Natural killer cell (primary cell): ENCODE data around the gene MAPKAP1. TPM values are rescaled to one million over a fixed set of nuclear protein-coding genes. Genes with fewer than 3 reads are reported as not detected.

ENCODE experiments used
- ATAC-seq, 3 donors: fragments of 150-1000 bp in 2 of 3; fragments of 200-7000 bp in 1 of 3; cut with Tn5 transposase; 1 replicate in 1 of 3; 2 replicates in 2 of 3; pipeline ENCODE4 v1.10.0; 2021; ENCODE audit warnings: mild to moderate bottlenecking in 2 of 3, moderate library complexity in 2 of 3
- DNase-seq, 2 donors: peaks; one replicate each; pipeline versions ENCODE4 v3.0.0 to v3.0.0-alpha.2; 2013 to 2021; ENCODE audit warnings: mixed read lengths in 1 of 2
- H3K27ac ChIP-seq: one replicate; pipeline ENCODE4 v1.5.1; 2013; ENCODE audit warnings: mild to moderate bottlenecking, low read length
- H3K27me3 ChIP-seq: one replicate; pipeline ENCODE4 v1.6.1; 2013; ENCODE audit warnings: low read length; ENCODE audit not compliant: control insufficient read depth, insufficient read depth
- H3K36me3 ChIP-seq: one replicate; pipeline ENCODE4 v1.6.1; 2013; ENCODE audit warnings: low read length; ENCODE audit not compliant: control insufficient read depth, insufficient read depth
- H3K4me1 ChIP-seq: one replicate; pipeline ENCODE4 v1.6.1; 2013; ENCODE audit warnings: low read length; ENCODE audit not compliant: control insufficient read depth, insufficient read depth
- H3K4me3 ChIP-seq: one replicate; pipeline ENCODE4 v1.5.1; 2013; ENCODE audit warnings: low read length
- H3K9me3 ChIP-seq: one replicate; pipeline ENCODE4 v1.6.1; 2013; ENCODE audit warnings: low read length; ENCODE audit not compliant: control insufficient read depth, insufficient read depth
- H3K27ac Mint-ChIP-seq, 2 donors: one replicate each; pipeline ENCODE4 v1.8.0; 2022; ENCODE audit warnings: mild to moderate bottlenecking in 2 of 2, mixed read lengths in 2 of 2, moderate library complexity in 1 of 2
- H3K27me3 Mint-ChIP-seq, 2 donors: one replicate each; pipeline ENCODE4 v1.8.0; 2022; ENCODE audit warnings: low read depth in 2 of 2, mixed read lengths in 2 of 2
- H3K36me3 Mint-ChIP-seq: one replicate; pipeline ENCODE4 v1.8.0; 2022; ENCODE audit warnings: mixed read lengths
- H3K4me1 Mint-ChIP-seq, 2 donors: one replicate each; pipeline ENCODE4 v1.8.0; 2022; ENCODE audit warnings: mixed read lengths in 2 of 2
- H3K4me3 Mint-ChIP-seq: one replicate; pipeline ENCODE4 v1.8.0; 2022; ENCODE audit warnings: mild to moderate bottlenecking, moderate library complexity, mixed read lengths
- H3K9me3 Mint-ChIP-seq, 2 donors: one replicate each; pipeline ENCODE4 v1.8.0; 2022; ENCODE audit warnings: mixed read lengths in 2 of 2
- WGBS: methylation state at CpG from one replicate; pipeline ENCODE4 v1.1.7; 2013; ENCODE audit warnings: missing lambda C conversion rate; ENCODE audit not compliant: insufficient coverage; 5-methylcytosine and 5-hydroxymethylcytosine counted together
- intact Hi-C: fragments of 100-400 bp; cut with micrococcal nuclease; formaldehyde crosslinking; loops from one replicate; pipeline ENCODE4 v1.14.2; 2022
- total RNA-seq, 4 donors: library from RNA; stranded (reverse); fragments of 120-200 nt in 1 of 4; gene quantifications; one replicate each; pipeline versions ENCODE4 v1.2.3 to v1.2.4, GENCODE V29; 2013 to 2022
- TF ChIP-seq, protein P1 (sequence below): fragments of 200-600 bp; IDR thresholded peaks from one replicate; pipeline ENCODE4 v1.8.0; 2022; ENCODE audit warnings: antibody characterized with exemption

Gene MAPKAP1
- total RNA-seq, 3 donors from 2014 or later (not counting 1 experiment from before 2014, with no cell fraction given) = 51.1 to 73.0 (median 58.8) TPM

DNA sequence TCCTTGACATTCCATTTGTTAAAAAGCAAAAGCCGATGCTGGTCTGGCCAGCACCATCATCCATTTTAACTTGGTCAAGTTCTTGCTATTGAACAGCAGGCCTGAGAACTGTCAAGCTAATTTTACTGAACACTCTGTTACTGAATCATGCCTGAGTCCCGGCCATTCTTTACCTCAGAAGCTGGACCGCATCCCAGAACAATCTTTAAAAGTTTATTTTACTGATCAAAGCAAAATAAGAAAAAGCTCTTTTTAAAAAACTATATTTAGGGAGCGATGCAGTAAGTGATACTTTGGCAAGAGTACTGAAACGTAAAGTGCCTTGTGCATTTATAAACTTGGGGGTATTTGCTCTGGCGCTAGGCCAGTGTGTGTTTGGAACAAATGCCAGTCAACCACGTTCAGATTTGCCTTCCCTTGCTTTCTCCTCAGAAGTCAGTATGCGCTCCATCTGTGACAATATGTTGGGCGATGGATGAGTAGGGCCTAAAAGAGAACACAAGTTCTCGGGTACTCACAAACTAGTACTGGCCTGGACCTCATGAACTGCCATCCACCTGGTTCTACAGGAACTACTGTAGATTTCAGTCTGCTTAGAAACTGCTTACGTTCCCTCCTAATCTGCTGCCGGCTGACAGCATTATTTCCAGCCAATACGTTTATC, 161.9 kb downstream of the MAPKAP1 start:
- peaks cover 14% of the 10 kb centered on the region for H3K36me3 ChIP-seq

DNA sequence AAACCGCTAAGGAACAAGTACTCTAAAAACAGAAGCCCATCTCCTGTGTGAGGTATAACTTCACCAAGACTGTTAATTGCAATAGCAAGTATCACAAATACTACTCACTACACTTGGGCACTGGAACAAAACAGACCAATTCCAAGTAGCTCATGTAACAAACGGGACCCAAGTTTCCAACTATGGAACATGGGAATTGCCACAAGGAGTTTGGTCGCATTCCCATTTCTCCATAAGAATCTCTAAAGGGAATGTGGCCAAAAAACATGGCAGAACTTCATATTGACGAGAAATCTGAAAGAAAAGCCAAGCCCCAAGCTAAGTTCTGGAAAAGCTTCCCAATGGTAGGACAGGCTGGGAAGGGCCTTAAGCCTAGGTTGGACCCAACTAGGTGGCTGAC, 162.5 kb downstream of the MAPKAP1 start:
- no peaks in the 10 kb centered on the region for H3K9me3 ChIP-seq
- H3K4me1 Mint-ChIP-seq = peaks cover 0 to 4% of the 10 kb centered on the region in 2 donors
- H3K27ac Mint-ChIP-seq = no peak overlapping the region
- no peaks in the 10 kb centered on the region for H3K27me3 Mint-ChIP-seq
- peaks cover 9% of the 10 kb centered on the region for H3K36me3 Mint-ChIP-seq
- whole genome bisulfite sequencing = 95% methylated on average over 4 of the region's 4 CpGs
- TF ChIP-seq, protein P1, sequence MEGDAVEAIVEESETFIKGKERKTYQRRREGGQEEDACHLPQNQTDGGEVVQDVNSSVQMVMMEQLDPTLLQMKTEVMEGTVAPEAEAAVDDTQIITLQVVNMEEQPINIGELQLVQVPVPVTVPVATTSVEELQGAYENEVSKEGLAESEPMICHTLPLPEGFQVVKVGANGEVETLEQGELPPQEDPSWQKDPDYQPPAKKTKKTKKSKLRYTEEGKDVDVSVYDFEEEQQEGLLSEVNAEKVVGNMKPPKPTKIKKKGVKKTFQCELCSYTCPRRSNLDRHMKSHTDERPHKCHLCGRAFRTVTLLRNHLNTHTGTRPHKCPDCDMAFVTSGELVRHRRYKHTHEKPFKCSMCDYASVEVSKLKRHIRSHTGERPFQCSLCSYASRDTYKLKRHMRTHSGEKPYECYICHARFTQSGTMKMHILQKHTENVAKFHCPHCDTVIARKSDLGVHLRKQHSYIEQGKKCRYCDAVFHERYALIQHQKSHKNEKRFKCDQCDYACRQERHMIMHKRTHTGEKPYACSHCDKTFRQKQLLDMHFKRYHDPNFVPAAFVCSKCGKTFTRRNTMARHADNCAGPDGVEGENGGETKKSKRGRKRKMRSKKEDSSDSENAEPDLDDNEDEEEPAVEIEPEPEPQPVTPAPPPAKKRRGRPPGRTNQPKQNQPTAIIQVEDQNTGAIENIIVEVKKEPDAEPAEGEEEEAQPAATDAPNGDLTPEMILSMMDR = no peak
- H3K27ac ChIP-seq = no peak overlapping the region
- no peak overlapping the region for H3K4me3 Mint-ChIP-seq
- H3K4me1 ChIP-seq = no peaks in the 10 kb centered on the region
- peaks cover 14% of the 10 kb centered on the region for H3K36me3 ChIP-seq
- H3K4me3 ChIP-seq = no peak overlapping the region
- intact Hi-C loops = no loop called here
- no peaks in the 10 kb centered on the region for H3K27me3 ChIP-seq
- no peak for DNase-seq
- H3K9me3 Mint-ChIP-seq = no peaks in the 10 kb centered on the region
- no peak for ATAC-seq

More for the DNA sequence above, 161.9 kb downstream of the MAPKAP1 start:
- TF ChIP-seq, protein P1 = no peak
- Mint-ChIP-seq H3K4me3 (no peak overlapping the region), H3K9me3 (no peaks in the 10 kb centered on the region), H3K36me3 (peaks cover 9% of the 10 kb centered on the region), H3K4me1 (peaks cover 3 to 4% of the 10 kb centered on the region in 2 donors), H3K27ac (no peak overlapping the region), H3K27me3 (no peaks in the 10 kb centered on the region)
- ATAC-seq (no peak), DNase-seq (no peak)
- Histone ChIP-seq H3K4me3 (no peak overlapping the region), H3K27ac (no peak overlapping the region), H3K4me1 (no peaks in the 10 kb centered on the region), H3K27me3 (no peaks in the 10 kb centered on the region), H3K9me3 (no peaks in the 10 kb centered on the region)
- WGBS = 97% methylated on average over 13 of the region's 13 CpGs
- intact Hi-C loops = no loop called here

DNA sequence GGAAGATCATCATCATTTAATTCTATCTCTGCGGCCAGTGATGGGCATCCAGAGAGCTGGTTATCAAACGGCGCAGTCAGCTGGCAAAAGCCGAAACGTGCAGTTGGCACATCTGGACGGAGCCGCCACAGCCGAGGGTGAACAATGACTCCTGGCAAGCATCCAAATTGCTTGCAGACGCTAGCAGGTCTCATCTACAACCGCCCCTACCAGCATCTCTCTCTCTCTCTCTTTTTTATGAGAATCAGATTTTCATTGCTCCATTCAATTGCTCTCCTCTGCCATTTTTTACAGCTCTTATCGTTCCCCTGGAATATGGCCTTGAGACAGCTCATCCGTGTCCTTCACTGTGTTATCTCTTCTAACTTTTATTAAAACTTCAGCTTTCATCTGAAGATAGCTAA, 165.2 kb downstream of the MAPKAP1 start:
- H3K4me3 Mint-ChIP-seq = no peak overlapping the region
- peaks cover 9% of the 10 kb centered on the region for H3K36me3 Mint-ChIP-seq
- intact Hi-C loops = no loop called here
- H3K9me3 ChIP-seq = no peaks in the 10 kb centered on the region
- H3K36me3 ChIP-seq = peaks cover 14% of the 10 kb centered on the region
- H3K27me3 ChIP-seq = no peaks in the 10 kb centered on the region
- peaks cover 0 to 4% of the 10 kb centered on the region in 2 donors for H3K4me1 Mint-ChIP-seq
- ATAC-seq (no peak), DNase-seq (no peak)
- no peak overlapping the region for H3K27ac Mint-ChIP-seq
- H3K4me3 ChIP-seq = no peak overlapping the region
- H3K9me3 Mint-ChIP-seq = no peaks in the 10 kb centered on the region
- no peak overlapping the region for H3K27ac ChIP-seq
- WGBS = 97% methylated on average over 12 of the region's 12 CpGs
- no peaks in the 10 kb centered on the region for H3K4me1 ChIP-seq
- H3K27me3 Mint-ChIP-seq = no peaks in the 10 kb centered on the region
- TF ChIP-seq, protein P1 = no peak

DNA sequence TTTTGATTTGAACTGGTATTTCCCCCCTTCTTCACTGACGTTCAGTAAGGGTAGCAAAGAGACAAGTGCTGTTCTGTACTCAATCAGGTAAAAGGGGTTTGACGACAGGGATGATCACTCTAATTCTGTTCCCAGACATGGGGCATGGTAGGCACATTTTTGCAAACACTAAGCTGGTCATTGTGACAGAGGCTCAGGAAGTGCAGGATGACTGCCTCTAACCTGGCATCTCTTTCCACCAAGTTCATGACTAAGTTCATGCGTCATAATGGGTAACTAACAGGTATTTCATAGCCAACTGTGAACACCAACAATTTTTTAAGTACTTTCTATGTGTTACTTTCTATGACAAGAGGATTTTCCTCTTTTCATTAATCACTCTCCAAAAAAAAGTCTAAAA, 166.5 kb downstream of the MAPKAP1 start:
- Mint-ChIP-seq H3K27ac (no peak overlapping the region), H3K9me3 (no peaks in the 10 kb centered on the region), H3K4me3 (no peak overlapping the region), H3K36me3 (peaks cover 9% of the 10 kb centered on the region), H3K27me3 (no peaks in the 10 kb centered on the region), H3K4me1 (peaks cover 0 to 4% of the 10 kb centered on the region in 2 donors)
- no peak overlapping the region for H3K4me3 ChIP-seq
- ATAC-seq (no peak), DNase-seq (no peak)
- no peaks in the 10 kb centered on the region for H3K27me3 ChIP-seq
- no peak overlapping the region for H3K27ac ChIP-seq
- TF ChIP-seq, protein P1 = no peak
- intact Hi-C loops = no loop called here
- 97% methylated on average over 3 of the region's 3 CpGs for WGBS
- no peaks in the 10 kb centered on the region for H3K4me1 ChIP-seq
- H3K9me3 ChIP-seq = no peaks in the 10 kb centered on the region
- peaks cover 16% of the 10 kb centered on the region for H3K36me3 ChIP-seq
